ENCODE data around the gene TEKT4.

DNA sequence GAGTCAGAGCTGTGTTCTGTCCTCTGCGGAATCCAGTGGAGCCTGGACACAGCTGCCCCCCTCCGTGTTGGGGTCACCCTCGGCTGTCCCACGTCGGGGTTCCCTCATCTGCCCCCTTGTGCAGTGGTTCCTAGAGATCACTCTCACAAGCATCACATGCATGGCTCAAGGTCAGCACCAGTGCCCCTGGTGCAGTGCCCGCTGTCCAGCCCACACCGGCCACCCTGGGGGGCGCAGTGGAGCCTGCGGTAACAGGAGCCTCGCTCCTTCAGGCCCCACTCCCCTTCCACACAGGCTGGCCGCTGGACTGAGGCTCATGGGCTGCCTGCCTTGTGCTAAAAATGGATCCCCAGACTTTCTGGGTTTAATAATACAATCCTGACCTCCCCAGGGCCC lies 8.8 kb downstream of the TEKT4 start:
- TF ChIP-seq, protein P1, sequence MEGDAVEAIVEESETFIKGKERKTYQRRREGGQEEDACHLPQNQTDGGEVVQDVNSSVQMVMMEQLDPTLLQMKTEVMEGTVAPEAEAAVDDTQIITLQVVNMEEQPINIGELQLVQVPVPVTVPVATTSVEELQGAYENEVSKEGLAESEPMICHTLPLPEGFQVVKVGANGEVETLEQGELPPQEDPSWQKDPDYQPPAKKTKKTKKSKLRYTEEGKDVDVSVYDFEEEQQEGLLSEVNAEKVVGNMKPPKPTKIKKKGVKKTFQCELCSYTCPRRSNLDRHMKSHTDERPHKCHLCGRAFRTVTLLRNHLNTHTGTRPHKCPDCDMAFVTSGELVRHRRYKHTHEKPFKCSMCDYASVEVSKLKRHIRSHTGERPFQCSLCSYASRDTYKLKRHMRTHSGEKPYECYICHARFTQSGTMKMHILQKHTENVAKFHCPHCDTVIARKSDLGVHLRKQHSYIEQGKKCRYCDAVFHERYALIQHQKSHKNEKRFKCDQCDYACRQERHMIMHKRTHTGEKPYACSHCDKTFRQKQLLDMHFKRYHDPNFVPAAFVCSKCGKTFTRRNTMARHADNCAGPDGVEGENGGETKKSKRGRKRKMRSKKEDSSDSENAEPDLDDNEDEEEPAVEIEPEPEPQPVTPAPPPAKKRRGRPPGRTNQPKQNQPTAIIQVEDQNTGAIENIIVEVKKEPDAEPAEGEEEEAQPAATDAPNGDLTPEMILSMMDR (conservative IDR thresholded peaks at IDR 0.05) = no peak
- TF ChIP-seq ZFX (IDR thresholded peaks at IDR 0.05) = no peak

Measured in C4-2B (cell line).